Fibroblast of skin of right biceps (primary cell): ENCODE results near the gene SYNDIG1L.

Experiments
- DNase-seq: peaks from one replicate; pipeline ENCODE4 v3.0.0-alpha.2; 2013

SYNDIG1L gene

GRCh38 chr14:74356892-74357575 lies 69.0 kb downstream of the SYNDIG1L start:
- no peak for DNase-seq
